ENCODE measurements around the gene TREM2.

Gene TREM2

DNA sequence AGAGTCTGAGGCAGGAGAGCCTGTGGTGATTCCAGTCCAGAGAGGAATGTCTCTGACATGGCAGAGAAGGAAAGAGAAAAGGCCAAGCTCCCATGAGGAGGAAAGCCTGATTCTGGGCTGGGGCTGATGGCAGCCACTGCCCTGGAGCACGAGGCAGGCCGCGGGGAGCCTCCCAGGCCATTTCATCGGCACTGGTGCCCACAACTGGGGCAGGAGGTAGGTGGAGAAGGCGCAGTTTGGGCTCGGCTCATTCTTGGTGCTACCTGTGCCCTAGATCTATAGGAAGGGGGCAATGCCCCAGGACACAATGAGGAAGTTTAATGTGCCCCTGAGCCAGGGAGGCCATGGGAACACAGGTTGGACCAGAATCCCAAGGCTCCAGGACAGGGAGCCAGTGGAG, 6.1 kb downstream of the TREM2 start:
- H3K9me3 ChIP-seq (ENCODE audit: control insufficient read depth, low read length) = no peaks in the 10 kb centered on the region
- no peak overlapping the region for H3K4me2 ChIP-seq (ENCODE audit: low read length)
- TF ChIP-seq, protein P1, sequence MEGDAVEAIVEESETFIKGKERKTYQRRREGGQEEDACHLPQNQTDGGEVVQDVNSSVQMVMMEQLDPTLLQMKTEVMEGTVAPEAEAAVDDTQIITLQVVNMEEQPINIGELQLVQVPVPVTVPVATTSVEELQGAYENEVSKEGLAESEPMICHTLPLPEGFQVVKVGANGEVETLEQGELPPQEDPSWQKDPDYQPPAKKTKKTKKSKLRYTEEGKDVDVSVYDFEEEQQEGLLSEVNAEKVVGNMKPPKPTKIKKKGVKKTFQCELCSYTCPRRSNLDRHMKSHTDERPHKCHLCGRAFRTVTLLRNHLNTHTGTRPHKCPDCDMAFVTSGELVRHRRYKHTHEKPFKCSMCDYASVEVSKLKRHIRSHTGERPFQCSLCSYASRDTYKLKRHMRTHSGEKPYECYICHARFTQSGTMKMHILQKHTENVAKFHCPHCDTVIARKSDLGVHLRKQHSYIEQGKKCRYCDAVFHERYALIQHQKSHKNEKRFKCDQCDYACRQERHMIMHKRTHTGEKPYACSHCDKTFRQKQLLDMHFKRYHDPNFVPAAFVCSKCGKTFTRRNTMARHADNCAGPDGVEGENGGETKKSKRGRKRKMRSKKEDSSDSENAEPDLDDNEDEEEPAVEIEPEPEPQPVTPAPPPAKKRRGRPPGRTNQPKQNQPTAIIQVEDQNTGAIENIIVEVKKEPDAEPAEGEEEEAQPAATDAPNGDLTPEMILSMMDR (IDR thresholded peaks at IDR 0.05) = no peak
- H3K4me1 ChIP-seq = no peaks in the 10 kb centered on the region
- no peaks in the 10 kb centered on the region for H3K27me3 ChIP-seq (ENCODE audit: control insufficient read depth, insufficient read depth, low read length)
- no peak overlapping the region for H2AFZ ChIP-seq
- H3K4me3 ChIP-seq (ENCODE audit: low read depth, low read length) = no peak overlapping the region
- no peaks in the 10 kb centered on the region for H3K36me3 ChIP-seq (ENCODE audit: control insufficient read depth, insufficient read depth, low read length)
- H3K9ac ChIP-seq = no peak overlapping the region
- H3K79me2 ChIP-seq = no peaks in the 10 kb centered on the region
- no peak overlapping the region for H3K27ac ChIP-seq

DNA sequence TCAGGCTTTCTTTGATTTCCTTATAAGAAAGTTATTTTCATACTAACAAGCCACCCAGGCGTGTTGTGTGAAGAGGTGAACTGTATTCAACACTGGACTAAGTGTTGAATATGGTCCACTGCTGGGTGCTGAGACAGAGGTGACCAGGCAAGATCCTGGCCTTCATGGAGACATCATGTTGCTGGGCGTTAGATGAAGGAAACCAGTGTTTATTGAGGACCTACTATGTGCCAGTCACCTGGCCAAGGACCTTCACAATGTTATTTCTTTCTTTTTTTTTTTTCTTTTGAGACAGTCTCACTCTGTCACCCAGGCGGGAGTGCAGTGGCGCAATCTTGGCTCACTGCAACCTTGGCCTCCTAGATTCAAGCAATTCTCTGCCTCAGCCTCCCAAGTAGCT, 6.9 kb downstream of the TREM2 start:
- TF ChIP-seq, protein P1 (IDR thresholded peaks at IDR 0.05) = no peak
- no peaks in the 10 kb centered on the region for H3K27me3 ChIP-seq (ENCODE audit: control insufficient read depth, insufficient read depth, low read length)
- no peak overlapping the region for H3K4me2 ChIP-seq (ENCODE audit: low read length)
- H3K36me3 ChIP-seq (ENCODE audit: control insufficient read depth, insufficient read depth, low read length) = no peaks in the 10 kb centered on the region
- H2AFZ ChIP-seq = no peak overlapping the region
- H3K4me1 ChIP-seq = no peaks in the 10 kb centered on the region
- no peaks in the 10 kb centered on the region for H3K79me2 ChIP-seq
- H3K9ac ChIP-seq = no peak overlapping the region
- no peak overlapping the region for H3K4me3 ChIP-seq (ENCODE audit: low read depth, low read length)
- no peaks in the 10 kb centered on the region for H3K9me3 ChIP-seq (ENCODE audit: control insufficient read depth, low read length)
- H3K27ac ChIP-seq = no peak overlapping the region

DNA sequence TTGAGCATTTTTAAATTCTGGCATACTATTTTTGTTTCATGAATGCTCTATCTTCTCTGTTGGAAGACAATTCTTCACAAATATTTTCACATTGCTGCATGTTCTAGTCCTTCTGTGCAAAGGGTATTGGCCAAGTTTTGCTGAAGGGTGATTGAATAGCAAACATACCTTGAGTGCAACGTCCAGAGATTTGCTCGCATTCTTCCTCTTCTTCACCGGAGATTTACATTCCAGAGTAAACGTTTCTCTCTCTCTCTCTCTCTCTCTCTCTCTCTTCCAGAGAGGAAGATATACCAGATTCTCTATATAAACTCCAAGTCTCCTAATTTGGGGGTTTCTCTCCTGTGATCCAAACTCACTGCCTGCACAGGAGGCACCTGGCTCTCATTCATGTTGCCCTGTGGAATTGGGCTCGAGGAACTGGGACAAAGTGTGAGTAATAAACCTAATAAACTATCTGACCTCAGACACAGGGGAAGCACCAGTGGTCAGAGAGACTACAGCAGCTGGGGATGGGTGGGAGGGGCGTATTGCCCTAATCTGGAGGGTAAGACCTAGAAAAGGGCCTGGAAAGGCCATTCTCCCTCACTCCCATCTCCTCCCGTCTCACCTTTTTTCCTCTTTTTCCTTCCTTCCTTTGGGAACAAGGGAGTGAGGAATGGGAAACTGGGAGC, 7.6 kb downstream of the TREM2 start:
- Histone ChIP-seq H3K4me3 (ENCODE audit: low read depth, low read length) (no peak overlapping the region), H3K27me3 (ENCODE audit: control insufficient read depth, insufficient read depth, low read length) (no peaks in the 10 kb centered on the region), H2AFZ (no peak overlapping the region), H3K79me2 (no peaks in the 10 kb centered on the region), H3K4me2 (ENCODE audit: low read length) (no peak overlapping the region), H3K36me3 (ENCODE audit: control insufficient read depth, insufficient read depth, low read length) (no peaks in the 10 kb centered on the region), H3K4me1 (no peaks in the 10 kb centered on the region), H3K27ac (no peak overlapping the region), H3K9ac (no peak overlapping the region), H3K9me3 (ENCODE audit: control insufficient read depth, low read length) (no peaks in the 10 kb centered on the region)
- TF ChIP-seq, protein P1 (IDR thresholded peaks at IDR 0.05) = no peak

DNA sequence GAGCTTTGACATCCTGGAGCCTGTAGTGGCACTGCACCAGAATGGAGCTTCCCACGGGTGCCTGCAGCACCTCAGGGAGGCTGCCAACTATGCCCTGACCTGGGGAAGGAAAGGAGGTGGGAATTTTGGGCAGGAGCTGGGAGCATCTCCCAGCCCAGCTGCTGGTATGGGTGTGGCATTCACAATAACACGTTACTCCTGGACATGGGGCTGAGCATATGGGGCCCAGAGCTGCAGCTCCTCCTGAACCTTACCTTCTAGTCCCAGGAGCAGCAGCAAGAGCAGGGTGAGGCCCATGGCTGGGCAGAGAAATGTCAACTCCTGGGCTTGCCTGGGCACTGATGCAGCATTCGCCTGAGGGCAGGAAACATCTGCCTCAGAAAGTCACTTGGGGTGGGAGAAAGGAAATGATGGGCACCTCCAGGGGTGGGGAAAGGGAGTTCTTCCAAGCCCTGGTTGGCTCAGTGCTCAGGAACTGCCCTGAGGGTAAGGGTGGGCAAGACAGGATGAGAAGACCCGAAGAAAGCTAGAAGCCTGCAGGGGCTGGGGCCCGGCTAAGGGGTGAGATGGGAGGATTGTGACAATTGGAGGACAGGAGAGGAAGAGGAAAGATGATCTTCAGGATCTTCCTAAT, 8.8 kb downstream of the TREM2 start, which contains the start of gene TREML1:
TSS of gene TREML1 (minus strand) at position 356 of the 634 bp plus-strand sequence. CDS start at position 297, 59 bp downstream.
- Histone ChIP-seq H3K4me1 (no peaks in the 10 kb centered on the region), H3K79me2 (no peaks in the 10 kb centered on the region), H3K4me3 (ENCODE audit: low read depth, low read length) (no peak within 1 kb of the TSS), H3K27ac (no peak within 1 kb of the TSS), H3K9ac (no peak within 1 kb of the TSS), H3K27me3 (ENCODE audit: control insufficient read depth, insufficient read depth, low read length) (no peaks in the 10 kb centered on the region), H3K4me2 (ENCODE audit: low read length) (no peak within 1 kb of the TSS), H3K9me3 (ENCODE audit: control insufficient read depth, low read length) (no peaks in the 10 kb centered on the region), H2AFZ (no peak within 1 kb of the TSS), H3K36me3 (ENCODE audit: control insufficient read depth, insufficient read depth, low read length) (no peaks in the 10 kb centered on the region)
- TF ChIP-seq, protein P1 (IDR thresholded peaks at IDR 0.05) = no peak
